ENCODE results near the gene BICDL2.

- TF ChIP-seq, protein P1, sequence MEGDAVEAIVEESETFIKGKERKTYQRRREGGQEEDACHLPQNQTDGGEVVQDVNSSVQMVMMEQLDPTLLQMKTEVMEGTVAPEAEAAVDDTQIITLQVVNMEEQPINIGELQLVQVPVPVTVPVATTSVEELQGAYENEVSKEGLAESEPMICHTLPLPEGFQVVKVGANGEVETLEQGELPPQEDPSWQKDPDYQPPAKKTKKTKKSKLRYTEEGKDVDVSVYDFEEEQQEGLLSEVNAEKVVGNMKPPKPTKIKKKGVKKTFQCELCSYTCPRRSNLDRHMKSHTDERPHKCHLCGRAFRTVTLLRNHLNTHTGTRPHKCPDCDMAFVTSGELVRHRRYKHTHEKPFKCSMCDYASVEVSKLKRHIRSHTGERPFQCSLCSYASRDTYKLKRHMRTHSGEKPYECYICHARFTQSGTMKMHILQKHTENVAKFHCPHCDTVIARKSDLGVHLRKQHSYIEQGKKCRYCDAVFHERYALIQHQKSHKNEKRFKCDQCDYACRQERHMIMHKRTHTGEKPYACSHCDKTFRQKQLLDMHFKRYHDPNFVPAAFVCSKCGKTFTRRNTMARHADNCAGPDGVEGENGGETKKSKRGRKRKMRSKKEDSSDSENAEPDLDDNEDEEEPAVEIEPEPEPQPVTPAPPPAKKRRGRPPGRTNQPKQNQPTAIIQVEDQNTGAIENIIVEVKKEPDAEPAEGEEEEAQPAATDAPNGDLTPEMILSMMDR (IDR thresholded peaks at IDR 0.05; ENCODE audit: poor library complexity, severe bottlenecking): no peak
- TF ChIP-seq, protein P2, sequence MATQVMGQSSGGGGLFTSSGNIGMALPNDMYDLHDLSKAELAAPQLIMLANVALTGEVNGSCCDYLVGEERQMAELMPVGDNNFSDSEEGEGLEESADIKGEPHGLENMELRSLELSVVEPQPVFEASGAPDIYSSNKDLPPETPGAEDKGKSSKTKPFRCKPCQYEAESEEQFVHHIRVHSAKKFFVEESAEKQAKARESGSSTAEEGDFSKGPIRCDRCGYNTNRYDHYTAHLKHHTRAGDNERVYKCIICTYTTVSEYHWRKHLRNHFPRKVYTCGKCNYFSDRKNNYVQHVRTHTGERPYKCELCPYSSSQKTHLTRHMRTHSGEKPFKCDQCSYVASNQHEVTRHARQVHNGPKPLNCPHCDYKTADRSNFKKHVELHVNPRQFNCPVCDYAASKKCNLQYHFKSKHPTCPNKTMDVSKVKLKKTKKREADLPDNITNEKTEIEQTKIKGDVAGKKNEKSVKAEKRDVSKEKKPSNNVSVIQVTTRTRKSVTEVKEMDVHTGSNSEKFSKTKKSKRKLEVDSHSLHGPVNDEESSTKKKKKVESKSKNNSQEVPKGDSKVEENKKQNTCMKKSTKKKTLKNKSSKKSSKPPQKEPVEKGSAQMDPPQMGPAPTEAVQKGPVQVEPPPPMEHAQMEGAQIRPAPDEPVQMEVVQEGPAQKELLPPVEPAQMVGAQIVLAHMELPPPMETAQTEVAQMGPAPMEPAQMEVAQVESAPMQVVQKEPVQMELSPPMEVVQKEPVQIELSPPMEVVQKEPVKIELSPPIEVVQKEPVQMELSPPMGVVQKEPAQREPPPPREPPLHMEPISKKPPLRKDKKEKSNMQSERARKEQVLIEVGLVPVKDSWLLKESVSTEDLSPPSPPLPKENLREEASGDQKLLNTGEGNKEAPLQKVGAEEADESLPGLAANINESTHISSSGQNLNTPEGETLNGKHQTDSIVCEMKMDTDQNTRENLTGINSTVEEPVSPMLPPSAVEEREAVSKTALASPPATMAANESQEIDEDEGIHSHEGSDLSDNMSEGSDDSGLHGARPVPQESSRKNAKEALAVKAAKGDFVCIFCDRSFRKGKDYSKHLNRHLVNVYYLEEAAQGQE (IDR thresholded peaks at IDR 0.05; ENCODE audit: borderline replicate concordance): no peak
Observed at GRCh38 chr16:3013998-3014690, 22.6 kb downstream of the BICDL2 start.
